Esophagus squamous epithelium (tissue), 5 donors: ENCODE measurements around the gene SRRM4. TPM values are rescaled to one million over a fixed set of nuclear protein-coding genes. Genes with fewer than 3 reads are reported as not detected.

Source experiments
- DNase-seq: peaks from one replicate; lab custom pipeline; 2025; lab: John Stamatoyannopoulos, UW
- H3K27ac ChIP-seq, 4 donors: fragments of 200-600 bp; sonication (generic); one replicate each; pipeline ENCODE4 v1.5.1; 2016 to 2019; ENCODE audit warnings: mild to moderate bottlenecking in 1 of 4
- H3K27me3 ChIP-seq, 4 donors: fragments of 200-600 bp; sonication (generic); 1 replicate in 3 of 4; 2 replicates in 1 of 4; pipeline versions ENCODE4 v1.5.1 to v1.6.0; 2017 to 2021; ENCODE audit warnings: antibody characterized with exemption in 1 of 4
- H3K36me3 ChIP-seq, 3 donors: fragments of 200-600 bp; sonication (generic); one replicate each; pipeline ENCODE4 v1.5.1; 2016 to 2019
- H3K4me1 ChIP-seq, 3 donors: fragments of 200-600 bp; sonication (generic); one replicate each; pipeline ENCODE4 v1.5.1; 2017 to 2019
- H3K4me3 ChIP-seq, 4 donors: fragments of 200-600 bp; sonication (generic); 1 replicate in 3 of 4; 2 replicates in 1 of 4; pipeline ENCODE4 v1.5.1; 2016 to 2019; ENCODE audit warnings: mild to moderate bottlenecking in 2 of 4, moderate library complexity in 1 of 4
- H3K9me3 ChIP-seq, 3 donors: fragments of 200-600 bp; sonication (generic); one replicate each; pipeline ENCODE4 v1.5.1; 2016 to 2019
- POLR2A ChIP-seq, 4 donors: fragments of 450-650 bp; IDR thresholded peaks; one replicate each; pipeline ENCODE4 v1.6.1; 2017; ENCODE audit warnings: antibody characterized with exemption in 4 of 4, mild to moderate bottlenecking in 4 of 4, moderate library complexity in 3 of 4
- WGBS, 2 donors: methylation state at CpG; one replicate each; pipeline ENCODE4 v1.1.5; 2018; 5-methylcytosine and 5-hydroxymethylcytosine counted together
- intact Hi-C: fragments of 100-400 bp; cut with DNase I; formaldehyde crosslinking; loops from one replicate; pipeline ENCODE4 v1.15.0; 2022
- total RNA-seq, 4 donors: library from RNA; depleted of rRNA; stranded (reverse); fragments of >200 nt; gene quantifications; one replicate each; pipeline ENCODE4 v1.1.0, GENCODE V29; 2016
- TF ChIP-seq, protein P1 (sequence below), 6 experiments: fragments of 450-650 bp in 4 of 6; fragments of 200-600 bp in 2 of 6; sonication (generic) in 2 of 6; IDR thresholded peaks; one replicate each; pipeline ENCODE4 v1.5.1; 2016 to 2019; ENCODE audit warnings: antibody characterized with exemption in 6 of 6, mild to moderate bottlenecking in 4 of 6, moderate library complexity in 4 of 6
- donor health status: DM: yes; HTN: yes; CAD: no.

The SRRM4 gene
- total RNA-seq, 4 donors from 2014 or later, result not detected

DNA sequence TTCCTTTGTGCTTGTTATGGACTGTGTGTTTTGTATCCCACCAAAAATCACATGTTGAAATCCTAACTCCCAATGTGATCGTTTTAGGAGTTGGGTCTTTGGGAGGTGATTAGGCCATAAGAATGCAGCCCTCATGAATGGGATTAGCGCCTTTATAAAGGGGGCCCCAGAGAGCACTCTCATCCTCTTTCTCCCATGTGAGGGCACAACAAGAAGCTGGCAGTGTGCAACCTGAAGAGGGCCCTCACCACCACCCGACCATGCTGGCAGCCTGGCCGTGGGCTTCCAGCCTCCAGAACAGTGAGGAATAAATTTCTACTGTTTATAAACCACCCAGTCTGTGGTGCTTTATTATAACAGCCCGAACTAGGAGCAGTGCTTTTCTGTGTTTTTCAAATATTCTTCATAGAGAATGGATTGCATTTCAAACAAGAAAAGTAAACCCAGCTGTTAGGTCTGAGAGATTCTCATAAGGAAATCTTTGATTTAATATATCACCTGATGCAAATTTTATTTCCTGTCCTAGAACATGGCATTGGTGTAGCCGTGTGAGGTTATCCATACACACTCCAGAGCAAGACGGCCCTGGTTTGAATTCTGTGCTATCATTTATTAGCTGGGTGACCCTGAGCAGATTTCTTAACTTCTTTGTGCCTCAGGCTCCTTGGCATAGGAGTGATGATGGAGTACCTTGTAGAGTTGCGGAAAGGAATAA lies 225.2 kb downstream of the SRRM4 start:
- DNase-seq, result no peak
- no peaks in the 10 kb centered on the region for H3K27me3 ChIP-seq
- 53 to 70% methylated on average over 7 of the region's 8 CpGs for WGBS, 2 donors
- TF ChIP-seq, protein P1, sequence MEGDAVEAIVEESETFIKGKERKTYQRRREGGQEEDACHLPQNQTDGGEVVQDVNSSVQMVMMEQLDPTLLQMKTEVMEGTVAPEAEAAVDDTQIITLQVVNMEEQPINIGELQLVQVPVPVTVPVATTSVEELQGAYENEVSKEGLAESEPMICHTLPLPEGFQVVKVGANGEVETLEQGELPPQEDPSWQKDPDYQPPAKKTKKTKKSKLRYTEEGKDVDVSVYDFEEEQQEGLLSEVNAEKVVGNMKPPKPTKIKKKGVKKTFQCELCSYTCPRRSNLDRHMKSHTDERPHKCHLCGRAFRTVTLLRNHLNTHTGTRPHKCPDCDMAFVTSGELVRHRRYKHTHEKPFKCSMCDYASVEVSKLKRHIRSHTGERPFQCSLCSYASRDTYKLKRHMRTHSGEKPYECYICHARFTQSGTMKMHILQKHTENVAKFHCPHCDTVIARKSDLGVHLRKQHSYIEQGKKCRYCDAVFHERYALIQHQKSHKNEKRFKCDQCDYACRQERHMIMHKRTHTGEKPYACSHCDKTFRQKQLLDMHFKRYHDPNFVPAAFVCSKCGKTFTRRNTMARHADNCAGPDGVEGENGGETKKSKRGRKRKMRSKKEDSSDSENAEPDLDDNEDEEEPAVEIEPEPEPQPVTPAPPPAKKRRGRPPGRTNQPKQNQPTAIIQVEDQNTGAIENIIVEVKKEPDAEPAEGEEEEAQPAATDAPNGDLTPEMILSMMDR (IDR thresholded peaks at IDR 0.05), result no peak
- no peak for TF ChIP-seq POLR2A (IDR thresholded peaks at IDR 0.05)
- H3K4me3 ChIP-seq, result no peak overlapping the region
- peaks cover 15 to 50% (median 18%) of the 10 kb centered on the region in 3 donors for H3K4me1 ChIP-seq
- intact Hi-C loops, result no loop called here
- H3K27ac ChIP-seq, result peak overlapping the region in 3 of 4 donors; percentile 64 to 77 (median 72)
- no peaks in the 10 kb centered on the region for H3K36me3 ChIP-seq
- H3K9me3 ChIP-seq, result no peaks in the 10 kb centered on the region

DNA sequence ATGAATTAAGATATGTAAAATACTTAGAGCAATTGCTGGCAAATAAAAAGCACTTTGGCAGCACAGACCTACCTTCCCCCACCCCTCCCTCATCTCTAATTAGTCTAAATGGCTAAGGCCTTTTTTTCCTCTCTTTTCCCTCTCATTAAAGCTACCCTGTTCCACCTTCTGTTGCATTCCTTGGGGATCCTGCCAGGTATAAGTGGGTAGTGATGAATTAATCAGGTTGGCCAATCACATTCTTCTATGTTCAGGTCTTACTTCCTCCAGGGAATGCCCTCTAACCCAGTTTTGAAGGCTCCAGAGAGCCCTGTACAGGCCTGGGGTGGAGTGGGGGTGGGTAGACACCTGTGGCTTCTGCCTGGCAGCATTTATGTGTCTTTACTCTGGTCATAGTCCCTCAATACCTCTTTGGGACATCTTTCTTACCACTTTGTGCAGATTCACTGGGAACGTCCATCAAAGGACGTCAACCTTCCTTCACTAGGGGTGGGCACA lies 225.8 kb downstream of the SRRM4 start:
- H3K9me3 ChIP-seq, result no peaks in the 10 kb centered on the region
- H3K36me3 ChIP-seq, result no peaks in the 10 kb centered on the region
- H3K27me3 ChIP-seq, result no peaks in the 10 kb centered on the region
- intact Hi-C loops, result no loop called here
- no peak for DNase-seq
- 71% methylated on average over 2 of the region's 2 CpGs; no CpG with 5 or more reads in 1 of the 2 donors for WGBS, 2 donors
- H3K27ac ChIP-seq, result peak overlapping the region in 3 of 4 donors; percentile 64 to 77 (median 72)
- TF ChIP-seq POLR2A (IDR thresholded peaks at IDR 0.05), result no peak
- TF ChIP-seq, protein P1 (IDR thresholded peaks at IDR 0.05), result no peak
- H3K4me3 ChIP-seq, result no peak overlapping the region
- H3K4me1 ChIP-seq, result peaks cover 15 to 50% (median 18%) of the 10 kb centered on the region in 3 donors

DNA sequence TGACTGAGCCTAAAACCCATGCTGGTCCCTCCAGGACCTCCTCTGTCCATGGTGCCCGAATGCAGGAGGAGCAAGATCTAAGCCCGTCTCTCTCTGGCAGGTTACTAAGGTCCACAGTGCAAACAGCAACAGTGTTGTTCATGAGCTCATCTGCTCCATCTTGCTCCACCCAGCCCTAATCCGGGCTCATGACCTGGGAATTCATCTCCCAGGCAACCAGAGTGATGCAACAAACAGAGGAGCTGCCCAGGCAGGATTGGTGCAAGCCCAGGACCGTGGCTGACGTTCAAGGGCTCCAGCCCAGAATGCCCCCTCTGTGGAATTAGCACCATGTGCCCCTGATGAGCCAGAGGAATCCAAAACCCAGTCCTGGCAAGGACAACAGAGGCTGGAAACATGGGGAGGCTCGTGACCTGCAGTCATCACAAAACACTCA lies 227.3 kb downstream of the SRRM4 start:
- Histone ChIP-seq H3K27ac (peak overlapping the region in 3 of 4 donors; percentile 64 to 77 (median 72)), H3K36me3 (no peaks in the 10 kb centered on the region), H3K27me3 (no peaks in the 10 kb centered on the region), H3K4me1 (peaks cover 15 to 43% (median 17%) of the 10 kb centered on the region in 3 donors), H3K4me3 (no peak overlapping the region), H3K9me3 (no peaks in the 10 kb centered on the region)
- 5 to 8% methylated on average over 3 of the region's 6 CpGs for WGBS, 2 donors
- no peak for DNase-seq
- intact Hi-C loops, result no loop called here
- TF ChIP-seq, protein P1 (IDR thresholded peaks at IDR 0.05), result no peak
- no peak for TF ChIP-seq POLR2A (IDR thresholded peaks at IDR 0.05)

DNA sequence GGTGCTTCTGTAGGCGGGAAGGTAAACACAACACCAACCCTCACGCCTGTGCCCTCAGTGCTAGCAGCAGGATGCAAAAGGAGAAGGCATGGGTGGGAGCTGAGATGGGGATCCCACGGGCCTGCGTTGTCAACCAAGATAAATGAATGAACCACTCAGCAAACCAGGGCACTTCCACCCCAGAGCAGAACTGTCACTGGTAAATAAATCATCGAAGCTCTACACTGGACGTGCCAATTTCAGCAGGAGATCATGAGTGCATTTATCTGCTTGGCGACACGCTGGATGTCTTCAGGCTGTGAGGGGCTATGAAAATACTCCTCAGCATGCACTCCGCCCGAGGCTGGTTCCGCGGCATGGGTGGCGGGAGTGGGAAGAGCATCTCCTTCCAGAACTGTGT lies 230.5 kb downstream of the SRRM4 start:
- no peak for TF ChIP-seq POLR2A (IDR thresholded peaks at IDR 0.05)
- TF ChIP-seq, protein P1 (IDR thresholded peaks at IDR 0.05), result no peak
- H3K9me3 ChIP-seq, result no peaks in the 10 kb centered on the region
- H3K4me3 ChIP-seq, result no peak overlapping the region
- peaks cover 15 to 28% (median 15%) of the 10 kb centered on the region in 3 donors for H3K4me1 ChIP-seq
- H3K27me3 ChIP-seq, result no peaks in the 10 kb centered on the region
- H3K27ac ChIP-seq, result peak overlapping the region in 1 of 4 donors; percentile 50
- intact Hi-C loops, result no loop called here
- no peaks in the 10 kb centered on the region for H3K36me3 ChIP-seq
- DNase-seq, result no peak
- 69 to 70% methylated on average over 10 to 12 of the region's 13 CpGs for WGBS, 2 donors

Other genes starting within 250 kb of the SRRM4 start
- 10 to 100 TPM; 47.8 to 86.4 (median 72.1) TPM for gene HSPB8, start 197.4 kb downstream of the SRRM4 start, total RNA-seq